Epithelial cell of proximal tubule (primary cell): ENCODE results near the gene SLC7A14. TPM values are rescaled to one million over a fixed set of nuclear protein-coding genes. Genes with fewer than 3 reads are reported as not detected.
"Not testable (repeated sequence)": the region's sequence is repeated elsewhere in the genome, so short reads cannot be mapped to it uniquely, and the experiment has no call there.

Experiments used
- DNase-seq: peaks from one replicate; pipeline ENCODE4 v3.0.0-alpha.2; 2011; ENCODE audit warnings: low read depth
- H3K4me3 ChIP-seq: 2 replicates; pipeline ENCODE4 v1.5.1; 2011; ENCODE audit warnings: low read depth, mild to moderate bottlenecking, low read length
- CTCF ChIP-seq: conservative IDR thresholded peaks from 2 replicates; pipeline ENCODE4 v1.5.1; 2012; ENCODE audit warnings: low read depth, mild to moderate bottlenecking, low read length
- total RNA-seq: library from RNA; depleted of rRNA; stranded (reverse); fragments of >200 nt; gene quantifications from 2 replicates; pipeline ENCODE4 v1.2.3, GENCODE V29; 2015

Gene SLC7A14
- total RNA-seq, 1 donor from 2014 or later, result 0.12 TPM

GRCh38 chr3:170579646-170580045, 6.2 kb downstream of the SLC7A14 start:
- no peak for TF ChIP-seq CTCF
- no peak overlapping the region for H3K4me3 ChIP-seq
- no peak for DNase-seq

GRCh38 chr3:170572665-170573253, 13.1 kb downstream of the SLC7A14 start:
- peak; percentile 45 for DNase-seq
- H3K4me3 ChIP-seq, result no peak overlapping the region
- no peak for TF ChIP-seq CTCF

GRCh38 chr3:170567598-170567997, 18.3 kb downstream of the SLC7A14 start:
- H3K4me3 ChIP-seq, result not testable (repeated sequence)

GRCh38 chr3:170566413-170566812, 19.5 kb downstream of the SLC7A14 start:
- TF ChIP-seq CTCF, result no peak
- DNase-seq, result no peak
- H3K4me3 ChIP-seq, result no peak overlapping the region

More at GRCh38 chr3:170567598-170567997, 18.3 kb downstream of the SLC7A14 start:
- not testable (repeated sequence) for DNase-seq

GRCh38 chr3:170565495-170565894, 20.4 kb downstream of the SLC7A14 start:
- no peak overlapping the region for H3K4me3 ChIP-seq
- TF ChIP-seq CTCF, result no peak
- DNase-seq, result no peak

- TF ChIP-seq CTCF, result no peak
- DNase-seq, result no peak
These were observed 21.2 kb downstream of the SLC7A14 start for GRCh38 chr3:170564664-170565063.

GRCh38 chr3:170563712-170564423, 22.0 kb downstream of the SLC7A14 start:
- no peak overlapping the region for H3K4me3 ChIP-seq
- DNase-seq, result no peak
- TF ChIP-seq CTCF, result no peak

More at GRCh38 chr3:170564664-170565063, 21.2 kb downstream of the SLC7A14 start:
- no peak overlapping the region for H3K4me3 ChIP-seq
